Measurements from ENCODE around the gene TNK2.

Gene TNK2

GRCh38 chr3:195893516-195893915 is 14.8 kb downstream of the TNK2 start:
- POLR2A ChIA-PET: no interaction called here
- DNase-seq (ENCODE audit: extremely low spot score): no peak
- CTCF ChIA-PET: interaction anchor here (0.7 to 1.7 kb wide), 2 partner anchors 27 to 34 kb away, joined by 6 to 12 read pairs; no protein-coding TSS in a partner anchor
- no peak for TF ChIP-seq SUZ12 (IDR thresholded peaks at IDR 0.05)
- TF ChIP-seq FOXA1 (IDR thresholded peaks at IDR 0.05): no peak
- no peak for TF ChIP-seq TARDBP (IDR thresholded peaks at IDR 0.05)
- TF ChIP-seq ARNT (IDR thresholded peaks at IDR 0.05): no peak
- TF ChIP-seq CTBP1 (IDR thresholded peaks at IDR 0.05; ENCODE audit: borderline replicate concordance): no peak
- no peak for TF ChIP-seq BHLHE40 (IDR thresholded peaks at IDR 0.05; ENCODE audit: borderline replicate concordance)
- TF ChIP-seq LEF1 (IDR thresholded peaks at IDR 0.05; ENCODE audit: borderline replicate concordance): no peak
- TF ChIP-seq SP1 (IDR thresholded peaks at IDR 0.05): no peak
- no peak for TF ChIP-seq ZNF384 (IDR thresholded peaks at IDR 0.05)
- TF ChIP-seq PKNOX1 (IDR thresholded peaks at IDR 0.05): no peak
- no peak for TF ChIP-seq HDGF (IDR thresholded peaks at IDR 0.05; ENCODE audit: borderline replicate concordance)
- TF ChIP-seq L3MBTL2 (conservative IDR thresholded peaks at IDR 0.05): no peak
- TF ChIP-seq ELF4 (IDR thresholded peaks at IDR 0.05): no peak
- TF ChIP-seq FOXK2 (IDR thresholded peaks at IDR 0.05): no peak
- no peak for TF ChIP-seq NFRKB (IDR thresholded peaks at IDR 0.05)
- TF ChIP-seq FOXM1 (IDR thresholded peaks at IDR 0.05; ENCODE audit: borderline replicate concordance): no peak

- CTCF ChIA-PET: no interaction called here
These were observed 15.3 kb downstream of the TNK2 start for GRCh38 chr3:195893044-195893395.

GRCh38 chr3:195892105-195893043 is 16.0 kb downstream of the TNK2 start:
- ChIA-PET POLR2A (no interaction called here), CTCF (no interaction called here)
- DNase-seq (ENCODE audit: extremely low spot score): no peak

More at GRCh38 chr3:195893044-195893395, 15.3 kb downstream of the TNK2 start:
- no peak for DNase-seq (ENCODE audit: extremely low spot score)
- POLR2A ChIA-PET: no interaction called here
- TF ChIP-seq FOXK2 (IDR thresholded peaks at IDR 0.05): no peak
- TF ChIP-seq HDGF (IDR thresholded peaks at IDR 0.05; ENCODE audit: borderline replicate concordance): no peak
- no peak for TF ChIP-seq ZNF384 (IDR thresholded peaks at IDR 0.05)
- no peak for TF ChIP-seq ELF4 (IDR thresholded peaks at IDR 0.05)
- TF ChIP-seq CTBP1 (IDR thresholded peaks at IDR 0.05; ENCODE audit: borderline replicate concordance): no peak
- no peak for TF ChIP-seq SP1 (IDR thresholded peaks at IDR 0.05)
- no peak for TF ChIP-seq L3MBTL2 (conservative IDR thresholded peaks at IDR 0.05)
- TF ChIP-seq TARDBP (IDR thresholded peaks at IDR 0.05): no peak
- no peak for TF ChIP-seq LEF1 (IDR thresholded peaks at IDR 0.05; ENCODE audit: borderline replicate concordance)
- TF ChIP-seq SUZ12 (IDR thresholded peaks at IDR 0.05): no peak
- no peak for TF ChIP-seq ARNT (IDR thresholded peaks at IDR 0.05)
- no peak for TF ChIP-seq NFRKB (IDR thresholded peaks at IDR 0.05)
- TF ChIP-seq FOXA1 (IDR thresholded peaks at IDR 0.05): no peak
- no peak for TF ChIP-seq BHLHE40 (IDR thresholded peaks at IDR 0.05; ENCODE audit: borderline replicate concordance)
- no peak for TF ChIP-seq PKNOX1 (IDR thresholded peaks at IDR 0.05)

GRCh38 chr3:195891431-195892104 is 16.8 kb downstream of the TNK2 start:
- no peak for TF ChIP-seq PKNOX1 (IDR thresholded peaks at IDR 0.05)
- no peak for TF ChIP-seq LEF1 (IDR thresholded peaks at IDR 0.05; ENCODE audit: borderline replicate concordance)
- TF ChIP-seq FOXM1 (IDR thresholded peaks at IDR 0.05; ENCODE audit: borderline replicate concordance): no peak
- TF ChIP-seq HDGF (IDR thresholded peaks at IDR 0.05; ENCODE audit: borderline replicate concordance): no peak
- no peak for TF ChIP-seq ELF4 (IDR thresholded peaks at IDR 0.05)
- TF ChIP-seq ZNF384 (IDR thresholded peaks at IDR 0.05): no peak
- TF ChIP-seq FOXA1 (IDR thresholded peaks at IDR 0.05): no peak
- no peak for TF ChIP-seq BHLHE40 (IDR thresholded peaks at IDR 0.05; ENCODE audit: borderline replicate concordance)
- TF ChIP-seq FOXK2 (IDR thresholded peaks at IDR 0.05): no peak
- no peak for TF ChIP-seq ARNT (IDR thresholded peaks at IDR 0.05)
- no peak for TF ChIP-seq L3MBTL2 (conservative IDR thresholded peaks at IDR 0.05)
- POLR2A ChIA-PET: no interaction called here
- CTCF ChIA-PET: no interaction called here
- DNase-seq (ENCODE audit: extremely low spot score): no peak

More at GRCh38 chr3:195892105-195893043, 16.0 kb downstream of the TNK2 start:
- TF ChIP-seq SUZ12 (IDR thresholded peaks at IDR 0.05) (no peak), TARDBP (IDR thresholded peaks at IDR 0.05) (no peak), NFRKB (IDR thresholded peaks at IDR 0.05) (no peak), LEF1 (IDR thresholded peaks at IDR 0.05; ENCODE audit: borderline replicate concordance) (no peak), ELF4 (IDR thresholded peaks at IDR 0.05) (no peak), L3MBTL2 (conservative IDR thresholded peaks at IDR 0.05) (no peak), ZNF384 (IDR thresholded peaks at IDR 0.05) (no peak), FOXK2 (IDR thresholded peaks at IDR 0.05) (no peak), SP1 (IDR thresholded peaks at IDR 0.05) (no peak), ARNT (IDR thresholded peaks at IDR 0.05) (no peak)

- CTCF ChIA-PET: no interaction called here
- POLR2A ChIA-PET: interaction anchor here (0.8 to 1.2 kb wide), 2 partner anchors 18 to 30 kb away, joined by 3 read pairs; no protein-coding TSS in a partner anchor
- DNase-seq (ENCODE audit: extremely low spot score): no peak
- TF ChIP-seq FOXK2 (IDR thresholded peaks at IDR 0.05) (no peak), FOXA1 (IDR thresholded peaks at IDR 0.05) (no peak), BHLHE40 (IDR thresholded peaks at IDR 0.05; ENCODE audit: borderline replicate concordance) (no peak), ELF4 (IDR thresholded peaks at IDR 0.05) (no peak), ZNF384 (IDR thresholded peaks at IDR 0.05) (no peak), TARDBP (IDR thresholded peaks at IDR 0.05) (no peak), HDGF (IDR thresholded peaks at IDR 0.05; ENCODE audit: borderline replicate concordance) (no peak), L3MBTL2 (conservative IDR thresholded peaks at IDR 0.05) (no peak), CTBP1 (IDR thresholded peaks at IDR 0.05; ENCODE audit: borderline replicate concordance) (no peak), ARNT (IDR thresholded peaks at IDR 0.05) (no peak), SUZ12 (IDR thresholded peaks at IDR 0.05) (no peak), LEF1 (IDR thresholded peaks at IDR 0.05; ENCODE audit: borderline replicate concordance) (no peak), PKNOX1 (IDR thresholded peaks at IDR 0.05) (no peak), NFRKB (IDR thresholded peaks at IDR 0.05) (no peak), FOXM1 (IDR thresholded peaks at IDR 0.05; ENCODE audit: borderline replicate concordance) (no peak), SP1 (IDR thresholded peaks at IDR 0.05) (no peak)
These were observed 18.5 kb downstream of the TNK2 start for GRCh38 chr3:195889870-195890295.
